Measurements from ENCODE around the gene SELENOS.

The SELENOS gene

GRCh38 chr15:101308604-101309435, 31.5 kb upstream of the SELENOS start:
- Histone ChIP-seq H3K27me3 (ENCODE audit: insufficient read depth, low read depth, severe bottlenecking) (no peaks in the 10 kb centered on the region), H3K27ac (no peak overlapping the region), H3K9me3 (ENCODE audit: severe bottlenecking) (no peaks in the 10 kb centered on the region), H3K36me3 (no peaks in the 10 kb centered on the region), H3K4me3 (ENCODE audit: low read depth, low read length) (no peak overlapping the region)
- TF ChIP-seq CTCF (IDR thresholded peaks at IDR 0.05; ENCODE audit: low read depth, low read length) = no peak
- DNase-seq = no peak

GRCh38 chr15:101307897-101308603, 30.8 kb upstream of the SELENOS start:
- no peak overlapping the region for H3K27ac ChIP-seq
- H3K27me3 ChIP-seq (ENCODE audit: insufficient read depth, low read depth, severe bottlenecking) = no peaks in the 10 kb centered on the region
- H3K4me3 ChIP-seq (ENCODE audit: low read depth, low read length) = no peak overlapping the region
- no peak for TF ChIP-seq CTCF (IDR thresholded peaks at IDR 0.05; ENCODE audit: low read depth, low read length)
- H3K9me3 ChIP-seq (ENCODE audit: severe bottlenecking) = no peaks in the 10 kb centered on the region
- no peaks in the 10 kb centered on the region for H3K36me3 ChIP-seq
- no peak for DNase-seq

GRCh38 chr15:101307048-101307896, 30.0 kb upstream of the SELENOS start:
- Histone ChIP-seq H3K4me3 (ENCODE audit: low read depth, low read length) (no peak overlapping the region), H3K9me3 (ENCODE audit: severe bottlenecking) (no peaks in the 10 kb centered on the region), H3K27ac (no peak overlapping the region), H3K36me3 (no peaks in the 10 kb centered on the region), H3K27me3 (ENCODE audit: insufficient read depth, low read depth, severe bottlenecking) (no peaks in the 10 kb centered on the region)
- no peak for TF ChIP-seq CTCF (IDR thresholded peaks at IDR 0.05; ENCODE audit: low read depth, low read length)
- no peak for DNase-seq

- no peaks in the 10 kb centered on the region for H3K36me3 ChIP-seq
- no peaks in the 10 kb centered on the region for H3K9me3 ChIP-seq (ENCODE audit: severe bottlenecking)
- H3K27ac ChIP-seq = no peak overlapping the region
- H3K27me3 ChIP-seq (ENCODE audit: insufficient read depth, low read depth, severe bottlenecking) = no peaks in the 10 kb centered on the region
- DNase-seq = no peak
- no peak for TF ChIP-seq CTCF (IDR thresholded peaks at IDR 0.05; ENCODE audit: low read depth, low read length)
- no peak overlapping the region for H3K4me3 ChIP-seq (ENCODE audit: low read depth, low read length)
Measured at GRCh38 chr15:101306341-101307047, 29.2 kb upstream of the SELENOS start.

- Histone ChIP-seq H3K36me3 (no peaks in the 10 kb centered on the region), H3K27ac (no peak overlapping the region), H3K9me3 (ENCODE audit: severe bottlenecking) (no peaks in the 10 kb centered on the region), H3K4me3 (ENCODE audit: low read depth, low read length) (no peak overlapping the region), H3K27me3 (ENCODE audit: insufficient read depth, low read depth, severe bottlenecking) (no peaks in the 10 kb centered on the region)
- no peak for TF ChIP-seq CTCF (IDR thresholded peaks at IDR 0.05; ENCODE audit: low read depth, low read length)
- no peak for DNase-seq
Measured at GRCh38 chr15:101305820-101306255, 28.6 kb upstream of the SELENOS start.

Measured in WERI-Rb-1 (cell line).